Motor neuron (in vitro differentiated cells): ENCODE data around the gene ZG16B. TPM values are rescaled to one million over a fixed set of nuclear protein-coding genes. Genes with fewer than 3 reads are reported as not detected.

Experiments used
- ATAC-seq, 8 experiments: fragments of 200-7000 bp; cut with Tn5 transposase; replicated peaks in 6 of 8; 2 replicates each; pipeline ENCODE4 v1.8.0; 2021; ENCODE audit warnings: mild to moderate bottlenecking in 8 of 8, moderate library complexity in 8 of 8
- H3K27ac ChIP-seq, 2 donors: fragments of 250-450 bp; sonication (Bioruptor Pico); 2 replicates each; pipeline ENCODE4 v1.9.0; 2021; ENCODE audit warnings: antibody characterized with exemption in 2 of 2, mild to moderate bottlenecking in 2 of 2, moderate library complexity in 1 of 2
- H3K4me1 ChIP-seq, 2 donors: fragments of 250-450 bp; sonication (Bioruptor Pico); replicated peaks in 1 of 2; 2 replicates each; pipeline ENCODE4 v1.6.1; 2021; ENCODE audit warnings: antibody characterized with exemption in 2 of 2, mild to moderate bottlenecking in 2 of 2, moderate library complexity in 1 of 2
- H3K4me3 ChIP-seq, 5 donors: fragments of 250-450 bp; sonication (Bioruptor Pico); 2 replicates each; pipeline ENCODE4 v1.9.0; 2021; ENCODE audit warnings: antibody characterized with exemption in 5 of 5, mild to moderate bottlenecking in 5 of 5, moderate library complexity in 4 of 5
- WGBS, 10 experiments: fragments of 450-650 bp; shearing (Covaris generic); methylation state at CpG; one replicate each; pipeline ENCODE4 v1.0.0; 2022; 5-methylcytosine and 5-hydroxymethylcytosine counted together
- in situ Hi-C, 9 experiments: fragments of 400-800 bp; cut with MboI; loops; one replicate each; pipeline ENCODE4 v1.15.0; 2021; ENCODE audit warnings: low sequenced_read_pairs in 9 of 9, low pct_unique_long_range_greater_than_20kb in 2 of 9; ENCODE audit not compliant: unreplicated experiment in 9 of 9
- total RNA-seq, 8 experiments: library from RNA; unstranded; fragments of 300-600 nt; gene quantifications; 2 replicates each; pipeline versions ENCODE4 v1.2.3 to v1.2.4, GENCODE V29; 2022

ZG16B gene
- total RNA-seq, 8 experiments from 2014 or later = 0.54 to 1.4 (median 1.2) TPM; not detected in 4

DNA sequence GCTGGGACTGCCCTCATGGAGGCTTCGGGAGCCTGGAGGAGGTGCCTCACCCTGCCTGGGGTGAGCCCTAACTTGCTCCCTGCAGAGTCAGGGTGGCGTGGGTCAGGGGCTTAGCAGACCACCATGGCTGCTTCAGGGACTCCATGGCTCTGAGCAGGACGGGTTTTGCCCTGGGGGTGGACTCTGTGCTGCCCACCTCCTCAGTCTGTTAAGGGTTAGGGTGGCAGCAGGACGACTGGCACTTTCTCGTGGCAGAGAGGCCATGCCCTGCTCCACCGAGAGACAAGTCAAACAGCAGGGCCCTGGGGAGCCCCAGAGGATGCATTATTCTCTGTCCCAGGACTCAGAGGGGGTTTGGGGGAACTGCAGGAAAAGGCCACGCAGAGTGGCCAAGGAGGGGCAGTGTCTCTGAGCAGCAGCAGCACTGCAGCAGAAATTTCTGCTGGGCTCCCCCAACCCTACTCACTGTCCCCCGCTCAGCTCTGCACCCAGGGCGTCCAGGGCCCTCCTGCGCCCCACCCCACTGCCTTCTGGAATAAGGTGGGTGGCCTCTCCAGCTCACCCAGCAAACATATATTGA, 29.7 kb downstream of the ZG16B start:
- in situ Hi-C loops = no loop called here
- ATAC-seq = no peak
- no peak overlapping the region for H3K27ac ChIP-seq
- no peak overlapping the region for H3K4me3 ChIP-seq
- no peaks in the 10 kb centered on the region for H3K4me1 ChIP-seq
- 0 to 60% (median 28%) methylated on average over 1 to 2 of the region's 10 CpGs; no CpG with 5 or more reads in 6 of the 10 experiments for WGBS, 10 experiments

- H3K4me1 ChIP-seq = no peaks in the 10 kb centered on the region
- no peak for ATAC-seq
- in situ Hi-C loops = no loop called here
- no peak overlapping the region for H3K27ac ChIP-seq
- WGBS, 10 experiments = 50 to 100% (median 70%) methylated on average over 1 to 2 of the region's 8 CpGs; no CpG with 5 or more reads in 6 of the 10 experiments
- H3K4me3 ChIP-seq = no peak overlapping the region
These were observed 30.9 kb downstream of the ZG16B start for GRCh38 chr16:2860826-2861567.

DNA sequence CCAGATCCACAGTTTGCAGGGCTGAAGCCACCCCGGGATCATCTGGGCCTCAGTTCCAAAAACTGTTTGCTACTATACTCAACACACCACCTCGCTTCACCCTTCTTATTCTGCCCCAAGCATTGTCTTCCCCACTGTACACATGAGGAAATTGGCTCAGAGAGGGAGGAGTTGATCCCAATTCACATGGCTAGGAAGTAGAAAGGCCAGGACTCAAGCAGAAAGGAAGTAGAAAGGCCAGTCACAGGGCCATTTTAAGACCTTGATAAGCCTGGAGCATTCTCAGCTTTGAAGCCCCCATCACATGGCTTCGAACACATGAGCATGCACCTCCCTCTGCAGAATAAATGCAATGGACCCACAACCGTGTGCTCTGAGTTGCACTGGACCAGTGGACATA, 35.5 kb downstream of the ZG16B start:
- in situ Hi-C loops = no loop called here
- WGBS, 10 experiments = 0 to 67% (median 30%) methylated on average over 1 to 4 of the region's 4 CpGs; no CpG with 5 or more reads in 1 of the 10 experiments
- H3K27ac ChIP-seq = no peak overlapping the region
- H3K4me3 ChIP-seq = no peak overlapping the region
- no peak for ATAC-seq
- H3K4me1 ChIP-seq = peaks cover 0 to 4% of the 10 kb centered on the region in 2 donors

GRCh38 chr16:2866431-2866830, 36.3 kb downstream of the ZG16B start:
- no peak for ATAC-seq
- Histone ChIP-seq H3K27ac (no peak overlapping the region), H3K4me1 (peaks cover 0 to 4% of the 10 kb centered on the region in 2 donors), H3K4me3 (no peak overlapping the region)
- in situ Hi-C loops = no loop called here
- 43 to 100% (median 100%) methylated on average over 1 of the region's 4 CpGs; no CpG with 5 or more reads in 2 of the 10 experiments for WGBS, 10 experiments

GRCh38 chr16:2867661-2867986, 37.5 kb downstream of the ZG16B start:
- in situ Hi-C loops = no loop called here
- Histone ChIP-seq H3K4me3 (peak overlapping the region; percentile 59 to 87 (median 69)), H3K27ac (peak overlapping the region; percentile 88 to 97), H3K4me1 (peaks cover 0 to 4% of the 10 kb centered on the region in 2 donors)
- no peak for ATAC-seq
- 0 to 89% (median 77%) methylated on average over 1 to 7 of the region's 8 CpGs; no CpG with 5 or more reads in 2 of the 10 experiments for WGBS, 10 experiments

DNA sequence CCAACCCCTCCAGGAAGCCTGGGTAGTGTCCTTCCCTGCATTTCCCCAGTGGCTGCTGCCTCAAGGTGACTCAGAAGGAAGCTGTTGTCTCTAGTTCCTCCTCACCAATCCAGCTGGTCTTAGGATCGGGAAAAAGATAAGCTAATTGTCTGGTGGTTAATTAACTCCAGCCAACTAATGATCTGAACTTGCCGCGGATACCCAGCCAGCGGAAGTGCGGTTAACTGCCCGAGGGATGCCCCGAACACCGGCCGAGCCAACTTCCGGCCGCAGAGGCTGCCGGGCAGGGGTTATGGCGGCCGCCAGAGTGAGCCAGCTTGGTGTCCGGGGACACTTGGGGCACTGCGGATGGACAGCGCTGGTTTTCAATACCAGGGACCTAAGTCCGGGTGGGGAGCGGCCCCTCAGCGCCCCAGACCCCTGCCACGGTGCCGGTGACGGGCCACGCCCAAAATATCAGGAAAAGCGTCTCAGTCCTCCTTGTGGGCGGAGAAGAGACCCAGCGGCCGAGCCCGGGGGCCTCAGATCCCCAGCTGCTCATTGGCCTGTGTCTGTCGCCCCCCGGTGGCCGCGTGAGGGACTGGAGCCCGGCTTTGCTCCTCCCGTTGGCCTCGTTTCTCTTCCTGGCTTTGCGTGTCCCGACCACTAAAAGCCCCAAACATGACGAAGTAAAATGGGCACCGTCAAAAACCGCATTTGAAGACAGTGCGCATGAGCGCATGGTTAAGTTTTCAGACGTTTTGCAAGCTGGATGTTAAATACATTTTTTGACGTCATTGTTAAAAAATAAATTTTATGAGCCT, 38.1 kb downstream of the ZG16B start:
- Histone ChIP-seq H3K27ac (peak overlapping the region; percentile 88 to 97), H3K4me3 (peak overlapping the region; percentile 59 to 87 (median 69)), H3K4me1 (peaks cover 0 to 4% of the 10 kb centered on the region in 2 donors)
- 0 to 10% (median 4%) methylated on average over 4 to 21 of the region's 45 CpGs; no CpG with 5 or more reads in 3 of the 10 experiments for WGBS, 10 experiments
- in situ Hi-C loops = no loop called here
- ATAC-seq = peak; percentile 95 to 98 (median 96)

- no peak for ATAC-seq
- Histone ChIP-seq H3K4me1 (peaks cover 0 to 4% of the 10 kb centered on the region in 2 donors), H3K4me3 (no peak overlapping the region), H3K27ac (no peak overlapping the region)
- 20 to 100% (median 76%) methylated on average over 1 to 6 of the region's 6 CpGs; no CpG with 5 or more reads in 3 of the 10 experiments for WGBS, 10 experiments
- in situ Hi-C loops = no loop called here
These were observed 41.8 kb downstream of the ZG16B start for GRCh38 chr16:2871926-2872325.

- in situ Hi-C loops = no loop called here
- H3K4me3 ChIP-seq = no peak overlapping the region
- no peaks in the 10 kb centered on the region for H3K4me1 ChIP-seq
- peak in 7 of 8 experiments; percentile 5 to 36 (median 15) for ATAC-seq
- 32 to 90% (median 58%) methylated on average over 2 to 14 of the region's 21 CpGs for WGBS, 10 experiments
- H3K27ac ChIP-seq = no peak overlapping the region
These were observed 44.2 kb downstream of the ZG16B start for GRCh38 chr16:2874032-2874911.

GRCh38 chr16:2874912-2875362, 44.8 kb downstream of the ZG16B start:
- no peak overlapping the region for H3K27ac ChIP-seq
- in situ Hi-C loops = no loop called here
- no peak overlapping the region for H3K4me3 ChIP-seq

GRCh38 chr16:2879854-2880508, 49.9 kb downstream of the ZG16B start:
- WGBS, 10 experiments = 31 to 100% (median 76%) methylated on average over 1 to 5 of the region's 6 CpGs; no CpG with 5 or more reads in 3 of the 10 experiments
- in situ Hi-C loops = no loop called here
- H3K4me1 ChIP-seq = peaks cover 2 to 4% of the 10 kb centered on the region in 2 donors
- no peak for ATAC-seq
- no peak overlapping the region for H3K4me3 ChIP-seq
- no peak overlapping the region for H3K27ac ChIP-seq

More at GRCh38 chr16:2874912-2875362, 44.8 kb downstream of the ZG16B start:
- 0 to 23% (median 6%) methylated on average over 3 to 19 of the region's 25 CpGs; no CpG with 5 or more reads in 2 of the 10 experiments for WGBS, 10 experiments
- no peaks in the 10 kb centered on the region for H3K4me1 ChIP-seq
- peak; percentile 96 to 99 (median 97) for ATAC-seq
